Subcutaneous adipose tissue (tissue), 4 donors: ENCODE data around the gene SH2D4B. TPM values are rescaled to one million over a fixed set of nuclear protein-coding genes. Genes with fewer than 3 reads are reported as not detected.

ENCODE experiments used
- CTCF ChIP-seq: fragments of 450-650 bp; IDR thresholded peaks from one replicate; pipeline ENCODE4 v1.5.1; 2016; ENCODE audit warnings: low read depth, mild to moderate bottlenecking, control low read depth, antibody characterized with exemption, moderate library complexity
- total RNA-seq, 4 donors: library from RNA; depleted of rRNA; stranded (reverse); fragments of >200 nt; gene quantifications; one replicate each; pipeline ENCODE4 v1.1.0, GENCODE V29; 2016

The SH2D4B gene
- total RNA-seq, 4 donors from 2014 or later = 0.34 to 0.49 TPM; not detected in 2

- no peak for TF ChIP-seq CTCF
Observed at GRCh38 chr10:80687476-80687789, 149.7 kb downstream of the SH2D4B start.

- no peak for TF ChIP-seq CTCF
Observed at GRCh38 chr10:80690434-80690833, 152.7 kb downstream of the SH2D4B start.

GRCh38 chr10:80691441-80691840 is 153.7 kb downstream of the SH2D4B start:
- TF ChIP-seq CTCF = no peak

- TF ChIP-seq CTCF = no peak
Observed at GRCh38 chr10:80693565-80693964, 155.9 kb downstream of the SH2D4B start.

- no peak for TF ChIP-seq CTCF
Observed at GRCh38 chr10:80694930-80695329, 157.2 kb downstream of the SH2D4B start.

Other genes with a start within 250 kb of the SH2D4B start
- gene MAT1A, start 248.2 kb upstream of the SH2D4B start, total RNA-seq = not detected
- gene DYDC1, start 181.1 kb upstream of the SH2D4B start, total RNA-seq = not detected
- gene DYDC2, start 181.1 kb upstream of the SH2D4B start, total RNA-seq = not detected
- gene PRXL2A, start 129.4 kb upstream of the SH2D4B start, total RNA-seq = 100 to 1,000 TPM; 254 to 775 (median 498) TPM
- 100 to 1,000 TPM in 1 of 4 donors, 10 to 100 TPM in 3; 56.1 to 105 (median 83.1) TPM for gene TSPAN14, start 83.6 kb upstream of the SH2D4B start, total RNA-seq